Activated CD4-positive, alpha-beta T cell treated with anti-CD3 and anti-CD28 coated beads, Interleukin-2, amount 10 ng/mL, durations not matched to agents 24 days and 14 days (primary cell): ENCODE results near the gene PTPRN2. TPM values are rescaled to one million over a fixed set of nuclear protein-coding genes. Genes with fewer than 3 reads are reported as not detected.

ENCODE experiments used
- DNase-seq: peaks from one replicate; pipeline ENCODE4 v3.0.0; 2022
- H3K27ac Mint-ChIP-seq: one replicate; pipeline ENCODE4 v1.8.0; 2022; ENCODE audit warnings: mild to moderate bottlenecking, mixed read lengths
- H3K27me3 Mint-ChIP-seq: one replicate; pipeline ENCODE4 v1.8.0; 2022; ENCODE audit warnings: mixed read lengths
- H3K36me3 Mint-ChIP-seq: one replicate; pipeline ENCODE4 v1.8.0; 2022; ENCODE audit warnings: low read depth, mild to moderate bottlenecking, mixed read lengths
- H3K4me1 Mint-ChIP-seq: one replicate; pipeline ENCODE4 v1.8.0; 2021; ENCODE audit warnings: mixed read lengths
- H3K4me3 Mint-ChIP-seq: one replicate; pipeline ENCODE4 v1.8.0; 2022; ENCODE audit warnings: mild to moderate bottlenecking, moderate library complexity, mixed read lengths
- H3K9me3 Mint-ChIP-seq: one replicate; pipeline ENCODE4 v1.8.0; 2021; ENCODE audit warnings: mixed read lengths
- intact Hi-C: fragments of 100-400 bp; cut with micrococcal nuclease; formaldehyde crosslinking; loops from one replicate; pipeline ENCODE4 v1.15.1; 2023
- total RNA-seq: library from RNA; stranded (reverse); gene quantifications from 2 replicates; pipeline ENCODE4 v1.2.3, GENCODE V29; 2022

The PTPRN2 gene
- total RNA-seq, 1 donor from 2014 or later, result 0.33 TPM

DNA sequence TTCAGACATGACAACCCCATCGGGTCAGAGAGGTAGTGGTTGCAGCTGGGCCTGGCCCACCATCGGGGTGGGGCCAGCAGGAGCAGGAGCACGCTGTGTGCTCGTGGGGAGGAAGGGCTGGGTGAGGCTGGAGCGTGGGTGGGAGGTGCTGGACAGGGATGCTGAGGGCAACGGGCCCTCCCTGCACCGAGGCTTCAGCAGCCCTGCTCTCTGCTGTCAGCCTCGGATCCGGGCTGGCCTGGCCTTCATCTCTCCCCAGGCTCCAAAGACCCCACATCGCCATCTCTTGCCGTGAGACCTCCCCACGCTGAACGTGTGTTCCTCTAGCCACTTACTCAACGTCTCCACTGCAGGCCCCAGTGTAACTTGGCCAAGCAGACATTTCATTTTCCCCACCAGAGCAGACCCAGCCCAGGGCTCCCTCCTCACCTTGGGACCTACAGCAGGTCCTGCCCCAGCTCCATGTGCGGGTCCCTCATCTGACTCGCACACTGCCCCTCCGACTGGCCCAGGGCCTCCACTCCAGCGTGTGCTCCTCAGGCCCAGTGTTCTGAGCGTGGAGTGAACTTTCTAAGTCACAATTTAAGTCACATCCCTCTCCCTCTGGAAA is 788.4 kb downstream of the PTPRN2 start:
- no peak overlapping the region for H3K27ac Mint-ChIP-seq
- no peak overlapping the region for H3K4me3 Mint-ChIP-seq
- H3K27me3 Mint-ChIP-seq, result no peaks in the 10 kb centered on the region
- H3K4me1 Mint-ChIP-seq, result no peaks in the 10 kb centered on the region
- no peak for DNase-seq
- intact Hi-C loops, result no loop called here
- H3K36me3 Mint-ChIP-seq, result no peaks in the 10 kb centered on the region
- H3K9me3 Mint-ChIP-seq, result no peaks in the 10 kb centered on the region

- no peaks in the 10 kb centered on the region for H3K4me1 Mint-ChIP-seq
- no peaks in the 10 kb centered on the region for H3K27me3 Mint-ChIP-seq
- intact Hi-C loops, result no loop called here
- H3K9me3 Mint-ChIP-seq, result no peaks in the 10 kb centered on the region
- no peak overlapping the region for H3K27ac Mint-ChIP-seq
- no peaks in the 10 kb centered on the region for H3K36me3 Mint-ChIP-seq
- H3K4me3 Mint-ChIP-seq, result no peak overlapping the region
- DNase-seq, result no peak
Observed at GRCh38 chr7:157797361-157797760, 790.3 kb downstream of the PTPRN2 start.

GRCh38 chr7:157796846-157797245 is 790.8 kb downstream of the PTPRN2 start:
- Mint-ChIP-seq H3K27me3 (no peaks in the 10 kb centered on the region), H3K27ac (no peak overlapping the region), H3K4me1 (no peaks in the 10 kb centered on the region), H3K9me3 (no peaks in the 10 kb centered on the region), H3K36me3 (no peaks in the 10 kb centered on the region), H3K4me3 (no peak overlapping the region)
- no peak for DNase-seq
- intact Hi-C loops, result no loop called here

DNA sequence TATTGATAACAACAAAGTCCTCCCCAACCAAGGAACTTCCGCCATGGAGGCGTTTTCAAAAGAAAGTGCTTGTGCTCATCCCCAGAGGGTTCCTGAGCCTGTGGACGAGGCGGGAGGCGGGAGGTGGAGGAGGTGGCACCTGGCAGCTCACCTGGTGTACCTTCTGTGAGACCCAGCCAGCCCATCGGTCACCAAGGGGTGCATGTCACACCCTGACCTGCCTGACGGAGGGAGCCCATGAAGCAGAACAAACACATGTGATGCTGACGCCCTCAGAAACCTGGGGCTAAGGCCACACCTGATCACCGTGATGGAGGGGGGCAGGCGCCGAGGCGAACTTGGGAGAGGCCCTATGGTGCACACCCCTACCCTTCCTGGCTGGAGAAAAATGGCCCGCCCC is 792.0 kb downstream of the PTPRN2 start:
- Mint-ChIP-seq H3K27me3 (no peaks in the 10 kb centered on the region), H3K4me3 (no peak overlapping the region), H3K4me1 (no peaks in the 10 kb centered on the region), H3K27ac (no peak overlapping the region), H3K9me3 (no peaks in the 10 kb centered on the region), H3K36me3 (no peaks in the 10 kb centered on the region)
- intact Hi-C loops, result no loop called here
- DNase-seq, result no peak

DNA sequence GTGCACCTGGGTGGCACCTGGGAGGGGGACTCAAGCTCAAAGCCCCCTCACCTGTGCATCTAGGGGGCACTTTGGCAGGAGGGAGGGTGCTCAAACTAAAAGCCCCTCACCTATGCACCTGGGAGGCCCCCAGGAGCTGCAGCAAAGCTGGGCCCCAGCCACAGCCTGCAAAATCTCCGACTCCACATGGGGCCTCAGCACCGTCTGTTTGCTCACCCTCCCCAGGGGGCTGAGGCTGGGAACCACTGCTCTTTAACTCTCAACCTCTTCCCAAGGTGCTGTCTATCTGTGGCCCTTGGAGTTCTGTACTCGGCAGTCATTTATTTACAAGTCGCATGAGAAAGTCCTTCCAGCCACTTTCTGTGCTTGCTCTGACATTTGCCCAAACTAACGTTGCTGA is 792.4 kb downstream of the PTPRN2 start:
- Mint-ChIP-seq H3K9me3 (no peaks in the 10 kb centered on the region), H3K36me3 (no peaks in the 10 kb centered on the region), H3K27ac (no peak overlapping the region), H3K4me3 (no peak overlapping the region), H3K4me1 (no peaks in the 10 kb centered on the region), H3K27me3 (no peaks in the 10 kb centered on the region)
- no peak for DNase-seq
- intact Hi-C loops, result no loop called here

DNA sequence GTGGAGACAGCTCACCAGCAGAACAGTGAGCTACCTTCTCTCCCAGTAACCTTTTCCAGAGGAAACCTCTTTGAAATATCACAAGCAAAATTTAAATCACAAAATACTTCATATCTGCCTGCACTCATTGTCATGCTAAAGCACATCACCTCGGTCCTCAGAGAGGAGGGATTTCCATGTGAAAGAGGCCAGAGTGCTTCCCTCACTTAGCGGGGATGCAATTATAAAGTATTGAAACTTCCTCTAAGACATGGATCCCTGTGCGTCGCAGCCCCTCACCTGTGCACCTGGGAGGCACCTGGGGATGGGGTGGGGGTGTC is 792.9 kb downstream of the PTPRN2 start:
- H3K4me3 Mint-ChIP-seq, result no peak overlapping the region
- no peaks in the 10 kb centered on the region for H3K4me1 Mint-ChIP-seq
- DNase-seq, result no peak
- H3K27me3 Mint-ChIP-seq, result no peaks in the 10 kb centered on the region
- no peaks in the 10 kb centered on the region for H3K9me3 Mint-ChIP-seq
- intact Hi-C loops, result no loop called here
- H3K27ac Mint-ChIP-seq, result no peak overlapping the region
- H3K36me3 Mint-ChIP-seq, result no peaks in the 10 kb centered on the region

GRCh38 chr7:157793973-157794745 is 793.5 kb downstream of the PTPRN2 start:
- no peaks in the 10 kb centered on the region for H3K36me3 Mint-ChIP-seq
- no peaks in the 10 kb centered on the region for H3K4me1 Mint-ChIP-seq
- H3K9me3 Mint-ChIP-seq, result no peaks in the 10 kb centered on the region
- intact Hi-C loops, result no loop called here
- no peaks in the 10 kb centered on the region for H3K27me3 Mint-ChIP-seq
- no peak overlapping the region for H3K4me3 Mint-ChIP-seq
- no peak for DNase-seq
- H3K27ac Mint-ChIP-seq, result no peak overlapping the region

GRCh38 chr7:157793087-157793353 is 794.6 kb downstream of the PTPRN2 start:
- no peak for DNase-seq
- no peaks in the 10 kb centered on the region for H3K9me3 Mint-ChIP-seq
- no peaks in the 10 kb centered on the region for H3K27me3 Mint-ChIP-seq
- H3K36me3 Mint-ChIP-seq, result no peaks in the 10 kb centered on the region
- no peak overlapping the region for H3K4me3 Mint-ChIP-seq
- intact Hi-C loops, result no loop called here
- H3K27ac Mint-ChIP-seq, result no peak overlapping the region
- no peaks in the 10 kb centered on the region for H3K4me1 Mint-ChIP-seq

- no peak for DNase-seq
- no peak overlapping the region for H3K4me3 Mint-ChIP-seq
- no peak overlapping the region for H3K27ac Mint-ChIP-seq
- H3K9me3 Mint-ChIP-seq, result no peaks in the 10 kb centered on the region
- H3K27me3 Mint-ChIP-seq, result no peaks in the 10 kb centered on the region
- H3K4me1 Mint-ChIP-seq, result no peaks in the 10 kb centered on the region
- intact Hi-C loops, result no loop called here
- H3K36me3 Mint-ChIP-seq, result no peaks in the 10 kb centered on the region
Observed at GRCh38 chr7:157792241-157793086, 795.2 kb downstream of the PTPRN2 start.

- H3K4me3 Mint-ChIP-seq, result no peak overlapping the region
- H3K36me3 Mint-ChIP-seq, result no peaks in the 10 kb centered on the region
- intact Hi-C loops, result no loop called here
- no peaks in the 10 kb centered on the region for H3K4me1 Mint-ChIP-seq
- no peaks in the 10 kb centered on the region for H3K27me3 Mint-ChIP-seq
- no peak for DNase-seq
- no peaks in the 10 kb centered on the region for H3K9me3 Mint-ChIP-seq
- H3K27ac Mint-ChIP-seq, result no peak overlapping the region
Observed at GRCh38 chr7:157791666-157792065, 796.0 kb downstream of the PTPRN2 start.

DNA sequence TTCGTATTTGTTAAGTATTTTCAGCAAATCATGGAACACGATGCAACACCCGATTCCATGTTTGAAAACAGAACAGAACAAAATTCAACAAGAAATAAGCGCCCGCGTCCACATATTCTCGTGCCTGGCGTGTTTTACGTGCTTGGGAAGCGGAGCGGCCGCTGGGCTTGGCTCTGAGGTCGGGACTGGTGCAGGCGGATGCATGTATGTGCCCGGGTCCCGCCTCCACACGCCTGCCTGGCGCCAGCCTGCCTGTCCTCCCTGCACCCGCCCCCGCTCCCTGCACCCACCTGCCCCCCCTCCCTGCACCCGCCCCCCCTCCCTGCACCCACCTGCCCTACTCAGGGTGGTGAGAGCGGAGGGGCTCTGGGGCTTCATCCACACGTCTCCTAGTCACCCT is 796.4 kb downstream of the PTPRN2 start:
- Mint-ChIP-seq H3K27ac (no peak overlapping the region), H3K36me3 (no peaks in the 10 kb centered on the region), H3K9me3 (no peaks in the 10 kb centered on the region), H3K4me3 (no peak overlapping the region), H3K4me1 (no peaks in the 10 kb centered on the region), H3K27me3 (no peaks in the 10 kb centered on the region)
- no peak for DNase-seq
- intact Hi-C loops, result no loop called here

DNA sequence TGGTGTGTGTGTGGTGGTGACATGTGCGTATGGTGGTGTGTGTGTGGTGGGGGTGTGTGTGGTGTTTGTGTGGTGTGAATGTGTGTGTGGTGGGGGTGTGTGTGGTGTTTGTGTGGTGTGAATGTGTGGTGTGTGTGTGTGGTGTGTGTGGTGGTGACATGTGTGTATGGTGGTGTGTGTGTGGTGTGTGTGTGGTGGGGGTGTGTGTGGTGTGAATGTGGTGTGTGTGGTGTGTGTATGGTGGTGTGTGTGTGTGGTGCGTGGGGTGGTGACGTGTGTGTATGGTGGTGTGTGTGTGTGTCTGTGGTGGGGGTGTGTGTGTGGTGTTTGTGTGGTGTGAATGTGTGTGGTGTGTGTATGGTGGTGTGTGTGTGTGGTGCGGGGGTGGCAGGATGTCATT is 797.7 kb downstream of the PTPRN2 start:
- H3K9me3 Mint-ChIP-seq, result no peaks in the 10 kb centered on the region
- no peak overlapping the region for H3K4me3 Mint-ChIP-seq
- no peaks in the 10 kb centered on the region for H3K36me3 Mint-ChIP-seq
- intact Hi-C loops, result no loop called here
- H3K27ac Mint-ChIP-seq, result no peak overlapping the region
- no peaks in the 10 kb centered on the region for H3K27me3 Mint-ChIP-seq
- no peaks in the 10 kb centered on the region for H3K4me1 Mint-ChIP-seq
- DNase-seq, result no peak

DNA sequence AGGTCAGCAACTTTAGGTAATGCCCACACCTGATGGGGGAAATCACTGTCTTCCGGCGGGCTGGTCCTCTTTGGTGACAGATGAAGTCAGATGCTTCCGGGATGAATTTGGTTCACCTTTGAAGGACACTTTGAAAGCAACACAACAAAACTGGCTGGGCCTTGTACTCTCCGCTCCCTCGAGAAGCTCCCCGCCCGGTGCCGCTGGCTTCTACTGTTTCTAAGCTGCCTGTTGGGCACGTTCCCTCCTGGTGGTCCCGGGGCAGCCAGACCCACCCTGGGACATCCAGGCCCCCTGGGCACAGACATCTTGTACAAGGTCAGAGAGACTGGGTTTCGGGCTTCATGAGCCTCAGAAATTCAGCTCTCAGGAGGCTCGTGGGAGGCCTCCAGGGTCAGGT is 798.5 kb downstream of the PTPRN2 start:
- no peaks in the 10 kb centered on the region for H3K9me3 Mint-ChIP-seq
- intact Hi-C loops, result no loop called here
- H3K36me3 Mint-ChIP-seq, result no peaks in the 10 kb centered on the region
- no peaks in the 10 kb centered on the region for H3K4me1 Mint-ChIP-seq
- no peak overlapping the region for H3K27ac Mint-ChIP-seq
- H3K27me3 Mint-ChIP-seq, result no peaks in the 10 kb centered on the region
- no peak for DNase-seq
- no peak overlapping the region for H3K4me3 Mint-ChIP-seq

- Mint-ChIP-seq H3K9me3 (no peaks in the 10 kb centered on the region), H3K27me3 (no peaks in the 10 kb centered on the region), H3K4me1 (no peaks in the 10 kb centered on the region), H3K4me3 (no peak overlapping the region), H3K27ac (no peak overlapping the region), H3K36me3 (no peaks in the 10 kb centered on the region)
- intact Hi-C loops, result no loop called here
- DNase-seq, result no peak
Observed at GRCh38 chr7:157788573-157788972, 799.0 kb downstream of the PTPRN2 start.
